Lower leg skin (tissue), 4 donors: ENCODE data around the gene RPS14. TPM values are rescaled to one million over a fixed set of nuclear protein-coding genes. Genes with fewer than 3 reads are reported as not detected.

ENCODE experiments used
- DNase-seq, 2 donors: peaks; one replicate each; pipeline ENCODE4 v3.0.0-alpha.2; 2019; ENCODE audit warnings: low spot score in 2 of 2
- H3K4me3 ChIP-seq: fragments of 200-600 bp; sonication (generic); 2 replicates; pipeline ENCODE4 v1.5.1; 2017; ENCODE audit warnings: mild to moderate bottlenecking, low read depth; ENCODE audit not compliant: poor library complexity, severe bottlenecking
- CTCF ChIP-seq, 3 donors: fragments of 450-650 bp; IDR thresholded peaks; one replicate each; pipeline ENCODE4 v1.5.1; 2016; ENCODE audit warnings: antibody characterized with exemption in 3 of 3, mild to moderate bottlenecking in 3 of 3, moderate library complexity in 2 of 3
- POLR2A ChIP-seq, 2 donors: fragments of 450-650 bp; IDR thresholded peaks; one replicate each; pipeline ENCODE4 v1.6.1; 2016 to 2017; ENCODE audit warnings: antibody characterized with exemption in 2 of 2, mild to moderate bottlenecking in 1 of 2, moderate library complexity in 1 of 2
- WGBS, 2 donors: methylation state at CpG; one replicate each; pipeline ENCODE4 v1.1.5; 2018; 5-methylcytosine and 5-hydroxymethylcytosine counted together
- intact Hi-C: fragments of 100-400 bp; cut with DNase I; formaldehyde crosslinking; loops from one replicate; pipeline ENCODE4 v1.15.0; 2023; ENCODE audit warnings: low total_unique reads
- total RNA-seq, 4 donors: library from RNA; depleted of rRNA; stranded (reverse); fragments of >200 nt; gene quantifications; one replicate each; pipeline ENCODE4 v1.1.0, GENCODE V29; 2016

Gene RPS14
- total RNA-seq, 4 donors from 2014 or later, result 2,497 to 4,490 (median 3,854) TPM

- no peak overlapping the region for H3K4me3 ChIP-seq
- TF ChIP-seq POLR2A (IDR thresholded peaks at IDR 0.05) (no peak), CTCF (IDR thresholded peaks at IDR 0.05) (no peak)
- 53 to 66% methylated on average over 9 of the region's 9 CpGs for WGBS, 2 donors
- intact Hi-C loops, result no loop called here
- DNase-seq, result no peak
Measured at GRCh38 chr5:150489360-150490295, 40.1 kb upstream of the RPS14 start.

- no peak for DNase-seq
- TF ChIP-seq POLR2A (IDR thresholded peaks at IDR 0.05) (no peak), CTCF (IDR thresholded peaks at IDR 0.05) (no peak)
- H3K4me3 ChIP-seq, result no peak overlapping the region
- 36 to 38% methylated on average over 11 of the region's 11 CpGs for WGBS, 2 donors
- intact Hi-C loops, result no loop called here
Measured at GRCh38 chr5:150488519-150489359, 39.2 kb upstream of the RPS14 start.

- TF ChIP-seq CTCF (IDR thresholded peaks at IDR 0.05), result no peak
- 31 to 32% methylated on average over 10 of the region's 10 CpGs for WGBS, 2 donors
- DNase-seq, result no peak
- peak overlapping the region; percentile 78 for H3K4me3 ChIP-seq
- intact Hi-C loops, result no loop called here
Measured at GRCh38 chr5:150487199-150488061, 37.9 kb upstream of the RPS14 start.

GRCh38 chr5:150486402-150487198, 37.1 kb upstream of the RPS14 start:
- 1% methylated on average over 22 to 37 of the region's 60 CpGs for WGBS, 2 donors
- DNase-seq, result no peak
- no peak for TF ChIP-seq CTCF (IDR thresholded peaks at IDR 0.05)
- no peak for TF ChIP-seq POLR2A (IDR thresholded peaks at IDR 0.05)
- peak overlapping the region; percentile 78 for H3K4me3 ChIP-seq
- intact Hi-C loops, result no loop called here
